ENCODE data around the gene IFITM1.

IFITM1 gene

GRCh38 chr11:313787-314553, at the start of gene IFITM1:
Gene IFITM1 (plus strand): TSS chr11:314040. CDS start chr11:314171, 131 bp downstream.
- peak within 1 kb of the TSS; percentile 95 for H3K4me3 ChIP-seq (ENCODE audit: low read depth, low read length)
- DNase-seq (ENCODE audit: low read depth): peak; percentile 91
- no peak for TF ChIP-seq CTCF (IDR thresholded peaks at IDR 0.05; ENCODE audit: low read depth, low read length, missing control alignments)

- no peak for TF ChIP-seq CTCF (IDR thresholded peaks at IDR 0.05; ENCODE audit: low read depth, low read length, missing control alignments)
- H3K4me3 ChIP-seq (ENCODE audit: low read depth, low read length): no peak overlapping the region
- no peak for DNase-seq (ENCODE audit: low read depth)
These were observed 47.0 kb upstream of the IFITM1 start for GRCh38 chr11:266676-267439.

GRCh38 chr11:267491-267994, 46.3 kb upstream of the IFITM1 start:
- no peak for DNase-seq (ENCODE audit: low read depth)
- peak overlapping the region; percentile 72 for H3K4me3 ChIP-seq (ENCODE audit: low read depth, low read length)
- TF ChIP-seq CTCF (IDR thresholded peaks at IDR 0.05; ENCODE audit: low read depth, low read length, missing control alignments): no peak

GRCh38 chr11:268716-269145, 45.1 kb upstream of the IFITM1 start:
- peak; percentile 63 for DNase-seq (ENCODE audit: low read depth)
- H3K4me3 ChIP-seq (ENCODE audit: low read depth, low read length): peak overlapping the region; percentile 72

- TF ChIP-seq CTCF (IDR thresholded peaks at IDR 0.05; ENCODE audit: low read depth, low read length, missing control alignments): no peak
- peak; percentile 99 for DNase-seq (ENCODE audit: low read depth)
- H3K4me3 ChIP-seq (ENCODE audit: low read depth, low read length): peak overlapping the region; percentile 72
These were observed 44.5 kb upstream of the IFITM1 start for GRCh38 chr11:269146-269890.

GRCh38 chr11:270451-271318, 43.2 kb upstream of the IFITM1 start:
- no peak for TF ChIP-seq CTCF (IDR thresholded peaks at IDR 0.05; ENCODE audit: low read depth, low read length, missing control alignments)
- no peak overlapping the region for H3K4me3 ChIP-seq (ENCODE audit: low read depth, low read length)
- no peak for DNase-seq (ENCODE audit: low read depth)
